ENCODE data around the gene DRGX.

Gene DRGX

GRCh38 chr10:49395741-49396665 lies at the start of gene DRGX:
Gene DRGX (minus strand): TSS chr10:49396089. CDS start chr10:49395440, 649 bp downstream.
- Histone ChIP-seq H3K9me3 (ENCODE audit: insufficient read depth, low read depth, low read length) (no peaks in the 10 kb centered on the region), H3K4me1 (ENCODE audit: insufficient read depth, low read length) (peaks cover 15% of the 10 kb centered on the region), H3K9ac (ENCODE audit: low read depth, low read length) (no peak within 1 kb of the TSS), H3K4me3 (ENCODE audit: low read length) (peak within 1 kb of the TSS; percentile 66), H3K36me3 (ENCODE audit: insufficient read depth, low read depth, low read length) (no peaks in the 10 kb centered on the region), H3K27ac (ENCODE audit: low read length) (no peak within 1 kb of the TSS), H3K27me3 (ENCODE audit: insufficient read depth, low read length) (peaks cover 100% of the 10 kb centered on the region)

GRCh38 chr10:49444349-49444748 lies 48.5 kb upstream of the DRGX start:
- H3K4me3 ChIP-seq (ENCODE audit: low read length): no peak overlapping the region
- no peak overlapping the region for H3K9ac ChIP-seq (ENCODE audit: low read depth, low read length)
- no peak overlapping the region for H3K27ac ChIP-seq (ENCODE audit: low read length)
- H3K9me3 ChIP-seq (ENCODE audit: insufficient read depth, low read depth, low read length): peaks cover 17% of the 10 kb centered on the region
- H3K4me1 ChIP-seq (ENCODE audit: insufficient read depth, low read length): no peaks in the 10 kb centered on the region; the same call in 1 of the 2 replicates
- no peaks in the 10 kb centered on the region for H3K36me3 ChIP-seq (ENCODE audit: insufficient read depth, low read depth, low read length)
- H3K27me3 ChIP-seq (ENCODE audit: insufficient read depth, low read length): no peaks in the 10 kb centered on the region

GRCh38 chr10:49442863-49443262 lies 47.0 kb upstream of the DRGX start:
- Histone ChIP-seq H3K27ac (ENCODE audit: low read length) (no peak overlapping the region), H3K9me3 (ENCODE audit: insufficient read depth, low read depth, low read length) (peaks cover 2% of the 10 kb centered on the region; the same call in 1 of the 2 replicates), H3K4me3 (ENCODE audit: low read length) (no peak overlapping the region)

GRCh38 chr10:49441488-49442476 lies 45.9 kb upstream of the DRGX start:
- Histone ChIP-seq H3K36me3 (ENCODE audit: insufficient read depth, low read depth, low read length) (no peaks in the 10 kb centered on the region), H3K4me1 (ENCODE audit: insufficient read depth, low read length) (no peaks in the 10 kb centered on the region; the same call in 1 of the 2 replicates), H3K9ac (ENCODE audit: low read depth, low read length) (no peak overlapping the region), H3K27me3 (ENCODE audit: insufficient read depth, low read length) (no peaks in the 10 kb centered on the region), H3K27ac (ENCODE audit: low read length) (no peak overlapping the region), H3K4me3 (ENCODE audit: low read length) (no peak overlapping the region), H3K9me3 (ENCODE audit: insufficient read depth, low read depth, low read length) (no peaks in the 10 kb centered on the region)

More at GRCh38 chr10:49442863-49443262, 47.0 kb upstream of the DRGX start:
- no peaks in the 10 kb centered on the region for H3K27me3 ChIP-seq (ENCODE audit: insufficient read depth, low read length)
- no peak overlapping the region for H3K9ac ChIP-seq (ENCODE audit: low read depth, low read length)
- no peaks in the 10 kb centered on the region; the same call in 1 of the 2 replicates for H3K4me1 ChIP-seq (ENCODE audit: insufficient read depth, low read length)
- H3K36me3 ChIP-seq (ENCODE audit: insufficient read depth, low read depth, low read length): no peaks in the 10 kb centered on the region

GRCh38 chr10:49435225-49435624 lies 39.3 kb upstream of the DRGX start:
- H3K36me3 ChIP-seq (ENCODE audit: insufficient read depth, low read depth, low read length): no peaks in the 10 kb centered on the region
- H3K9me3 ChIP-seq (ENCODE audit: insufficient read depth, low read depth, low read length): peaks cover 4% of the 10 kb centered on the region; the same call in 1 of the 2 replicates
- no peak overlapping the region for H3K9ac ChIP-seq (ENCODE audit: low read depth, low read length)
- no peaks in the 10 kb centered on the region for H3K4me1 ChIP-seq (ENCODE audit: insufficient read depth, low read length)
- H3K27ac ChIP-seq (ENCODE audit: low read length): no peak overlapping the region
- H3K4me3 ChIP-seq (ENCODE audit: low read length): no peak overlapping the region
- no peaks in the 10 kb centered on the region for H3K27me3 ChIP-seq (ENCODE audit: insufficient read depth, low read length)

- H3K27ac ChIP-seq (ENCODE audit: low read length): no peak overlapping the region
- no peaks in the 10 kb centered on the region for H3K27me3 ChIP-seq (ENCODE audit: insufficient read depth, low read length)
- H3K9ac ChIP-seq (ENCODE audit: low read depth, low read length): no peak overlapping the region
- no peaks in the 10 kb centered on the region for H3K4me1 ChIP-seq (ENCODE audit: insufficient read depth, low read length)
- no peak overlapping the region for H3K4me3 ChIP-seq (ENCODE audit: low read length)
- H3K9me3 ChIP-seq (ENCODE audit: insufficient read depth, low read depth, low read length): peaks cover 4% of the 10 kb centered on the region; the same call in 1 of the 2 replicates
- no peaks in the 10 kb centered on the region for H3K36me3 ChIP-seq (ENCODE audit: insufficient read depth, low read depth, low read length)
Observed at GRCh38 chr10:49433069-49433468, 37.2 kb upstream of the DRGX start.

- H3K9me3 ChIP-seq (ENCODE audit: insufficient read depth, low read depth, low read length): peaks cover 10% of the 10 kb centered on the region
- H3K36me3 ChIP-seq (ENCODE audit: insufficient read depth, low read depth, low read length): no peaks in the 10 kb centered on the region
- H3K4me1 ChIP-seq (ENCODE audit: insufficient read depth, low read length): no peaks in the 10 kb centered on the region
- H3K27me3 ChIP-seq (ENCODE audit: insufficient read depth, low read length): no peaks in the 10 kb centered on the region
- H3K9ac ChIP-seq (ENCODE audit: low read depth, low read length): no peak overlapping the region
- H3K27ac ChIP-seq (ENCODE audit: low read length): no peak overlapping the region
- H3K4me3 ChIP-seq (ENCODE audit: low read length): no peak overlapping the region
Observed at GRCh38 chr10:49431426-49431825, 35.5 kb upstream of the DRGX start.

GRCh38 chr10:49429458-49429857 lies 33.6 kb upstream of the DRGX start:
- Histone ChIP-seq H3K4me1 (ENCODE audit: insufficient read depth, low read length) (no peaks in the 10 kb centered on the region), H3K27ac (ENCODE audit: low read length) (no peak overlapping the region), H3K9me3 (ENCODE audit: insufficient read depth, low read depth, low read length) (peaks cover 24% of the 10 kb centered on the region), H3K9ac (ENCODE audit: low read depth, low read length) (no peak overlapping the region), H3K27me3 (ENCODE audit: insufficient read depth, low read length) (no peaks in the 10 kb centered on the region), H3K36me3 (ENCODE audit: insufficient read depth, low read depth, low read length) (no peaks in the 10 kb centered on the region), H3K4me3 (ENCODE audit: low read length) (no peak overlapping the region)

- Histone ChIP-seq H3K9me3 (ENCODE audit: insufficient read depth, low read depth, low read length) (peaks cover 21% of the 10 kb centered on the region), H3K27ac (ENCODE audit: low read length) (no peak overlapping the region), H3K4me3 (ENCODE audit: low read length) (no peak overlapping the region), H3K27me3 (ENCODE audit: insufficient read depth, low read length) (no peaks in the 10 kb centered on the region), H3K9ac (ENCODE audit: low read depth, low read length) (no peak overlapping the region), H3K36me3 (ENCODE audit: insufficient read depth, low read depth, low read length) (no peaks in the 10 kb centered on the region), H3K4me1 (ENCODE audit: insufficient read depth, low read length) (no peaks in the 10 kb centered on the region)
Observed at GRCh38 chr10:49426490-49427360, 30.8 kb upstream of the DRGX start.

GRCh38 chr10:49419005-49419404 lies 23.1 kb upstream of the DRGX start:
- Histone ChIP-seq H3K9ac (ENCODE audit: low read depth, low read length) (no peak overlapping the region), H3K9me3 (ENCODE audit: insufficient read depth, low read depth, low read length) (no peaks in the 10 kb centered on the region), H3K27me3 (ENCODE audit: insufficient read depth, low read length) (no peaks in the 10 kb centered on the region), H3K4me3 (ENCODE audit: low read length) (no peak overlapping the region), H3K27ac (ENCODE audit: low read length) (no peak overlapping the region), H3K36me3 (ENCODE audit: insufficient read depth, low read depth, low read length) (no peaks in the 10 kb centered on the region), H3K4me1 (ENCODE audit: insufficient read depth, low read length) (no peaks in the 10 kb centered on the region)

GRCh38 chr10:49418328-49418727 lies 22.4 kb upstream of the DRGX start:
- no peak overlapping the region for H3K9ac ChIP-seq (ENCODE audit: low read depth, low read length)
- no peak overlapping the region for H3K4me3 ChIP-seq (ENCODE audit: low read length)
- no peaks in the 10 kb centered on the region for H3K27me3 ChIP-seq (ENCODE audit: insufficient read depth, low read length)
- H3K27ac ChIP-seq (ENCODE audit: low read length): no peak overlapping the region
- H3K36me3 ChIP-seq (ENCODE audit: insufficient read depth, low read depth, low read length): no peaks in the 10 kb centered on the region
- no peaks in the 10 kb centered on the region for H3K9me3 ChIP-seq (ENCODE audit: insufficient read depth, low read depth, low read length)
- no peaks in the 10 kb centered on the region for H3K4me1 ChIP-seq (ENCODE audit: insufficient read depth, low read length)
